HG03521 (cell line): ENCODE measurements around the gene DBNDD2.
A peak's percentile ranks its signal among the peaks of the same experiment; 100 is the strongest.

Source experiments
- ATAC-seq: cut with Tn5 transposase; IDR thresholded peaks from one replicate; pipeline ENCODE4 v1.9.1; 2021; ENCODE audit warnings: mild to moderate bottlenecking, moderate library complexity; ENCODE audit not compliant: unreplicated experiment

The DBNDD2 gene, protein sequence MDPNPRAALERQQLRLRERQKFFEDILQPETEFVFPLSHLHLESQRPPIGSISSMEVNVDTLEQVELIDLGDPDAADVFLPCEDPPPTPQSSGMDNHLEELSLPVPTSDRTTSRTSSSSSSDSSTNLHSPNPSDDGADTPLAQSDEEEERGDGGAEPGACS

DNA sequence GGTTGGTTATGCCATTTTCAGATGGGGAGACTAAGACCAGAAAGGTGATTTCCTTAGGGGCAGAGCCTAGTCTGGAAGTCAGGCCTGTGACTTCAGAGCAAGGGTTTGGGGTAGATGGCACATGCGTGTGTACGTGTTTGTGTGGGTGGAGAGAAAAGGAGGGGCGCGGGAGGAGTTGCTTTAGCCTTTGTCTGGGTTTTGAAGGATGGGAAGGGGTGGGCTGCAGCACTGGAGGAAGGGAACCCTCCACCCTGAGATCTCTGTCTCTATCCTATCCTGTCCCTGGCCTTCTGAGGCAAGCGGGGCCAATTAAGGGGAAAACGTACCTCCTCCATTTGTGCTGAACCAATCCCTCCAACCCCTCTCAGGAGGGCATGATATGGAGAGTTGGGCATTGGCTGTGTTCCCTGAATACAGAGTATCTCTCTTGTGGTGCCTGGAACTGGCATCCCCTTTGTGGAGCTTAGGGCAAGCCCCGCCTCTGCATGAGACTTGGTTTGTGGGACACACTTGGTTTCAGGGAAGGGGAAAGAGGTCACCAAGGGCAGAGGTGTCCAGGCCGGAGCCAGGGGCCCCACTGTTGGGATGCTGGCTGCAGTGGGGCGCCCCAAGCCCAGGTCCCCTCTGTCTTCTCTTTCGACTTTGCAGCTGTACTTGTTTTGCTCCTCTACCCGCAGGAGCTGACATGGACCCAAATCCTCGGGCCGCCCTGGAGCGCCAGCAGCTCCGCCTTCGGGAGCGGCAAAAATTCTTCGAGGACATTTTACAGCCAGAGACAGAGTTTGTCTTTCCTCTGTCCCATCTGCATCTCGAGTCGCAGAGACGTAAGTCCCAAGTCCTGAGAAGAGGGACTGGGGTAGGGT lies at the start of gene DBNDD2:
Gene DBNDD2, plus strand, starts transcription at position 507 of the 863 bp plus-strand sequence. Its CDS starts 179 bp downstream, at position 686.
- ATAC-seq, result no peak

DNA sequence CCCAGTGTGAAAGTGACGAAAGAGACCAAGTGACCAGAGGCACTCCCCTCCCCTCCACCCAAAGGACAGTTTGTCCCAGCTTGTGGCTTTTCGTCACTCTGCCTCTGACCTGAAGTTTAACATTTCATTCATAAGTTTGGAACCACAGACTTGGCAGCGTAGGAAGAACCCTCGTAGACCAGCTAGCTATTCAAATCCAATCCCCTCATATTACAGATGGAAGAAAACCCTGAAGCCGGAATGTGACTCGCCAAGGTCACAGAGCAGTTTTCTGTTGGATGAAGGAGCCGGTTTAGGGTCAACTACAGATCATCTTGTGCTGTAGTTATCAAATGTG lies 49.1 kb upstream of the DBNDD2 start:
- no peak for ATAC-seq

DNA sequence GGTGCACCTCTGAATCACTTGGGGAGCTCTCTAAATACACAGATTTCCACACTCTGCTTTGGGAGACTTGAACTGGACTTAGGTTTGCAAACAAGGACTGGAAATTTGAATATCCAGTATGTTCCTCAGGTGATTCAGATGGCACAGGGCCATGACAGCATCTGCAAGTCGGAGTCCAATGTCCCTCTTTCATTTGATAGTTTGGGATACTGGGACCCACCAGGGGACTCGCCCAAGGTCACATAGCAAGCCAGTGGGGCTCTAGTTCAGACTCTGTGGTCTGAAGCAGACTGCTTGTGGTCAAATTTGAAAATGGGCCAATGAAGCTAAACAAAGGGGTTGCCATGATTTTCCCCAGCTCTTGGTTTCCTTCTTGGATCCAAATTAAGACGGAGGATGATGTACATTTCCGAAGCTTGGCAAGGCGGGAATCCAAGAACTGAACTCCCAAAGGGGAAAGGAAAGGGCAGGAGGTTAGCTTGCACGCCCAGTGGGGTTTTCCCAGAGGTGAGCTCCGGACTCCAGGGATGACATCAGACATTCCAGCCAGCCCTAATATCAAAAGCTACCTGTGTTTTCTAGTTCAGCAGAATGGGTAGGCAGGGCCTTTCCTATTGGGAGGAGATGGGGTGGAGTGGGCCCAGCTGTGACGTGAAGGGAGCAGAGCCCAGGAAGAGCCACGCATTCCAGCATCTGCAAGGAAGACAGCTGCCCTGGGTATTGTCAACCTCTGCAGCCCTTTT lies 48.5 kb upstream of the DBNDD2 start:
- no peak for ATAC-seq

DNA sequence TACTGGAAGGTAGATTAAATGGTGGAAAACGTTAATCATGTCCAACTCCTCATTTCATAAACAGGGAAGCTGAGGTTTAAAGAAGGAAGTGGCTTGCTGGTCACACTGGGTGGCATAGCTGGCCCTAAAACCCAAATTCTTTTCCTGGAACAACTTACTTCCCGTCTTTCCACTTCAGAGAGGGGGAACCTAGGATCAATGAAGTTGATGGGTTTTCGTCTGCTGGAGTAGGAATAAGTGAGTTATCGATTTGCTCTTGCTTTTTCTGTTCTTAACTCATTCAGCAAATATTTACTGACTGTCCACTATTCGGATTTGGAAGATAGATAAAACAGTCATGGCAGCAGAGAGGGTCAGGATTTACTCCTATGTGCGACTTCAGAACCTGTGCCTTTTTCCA lies 46.3 kb upstream of the DBNDD2 start:
- no peak for ATAC-seq

DNA sequence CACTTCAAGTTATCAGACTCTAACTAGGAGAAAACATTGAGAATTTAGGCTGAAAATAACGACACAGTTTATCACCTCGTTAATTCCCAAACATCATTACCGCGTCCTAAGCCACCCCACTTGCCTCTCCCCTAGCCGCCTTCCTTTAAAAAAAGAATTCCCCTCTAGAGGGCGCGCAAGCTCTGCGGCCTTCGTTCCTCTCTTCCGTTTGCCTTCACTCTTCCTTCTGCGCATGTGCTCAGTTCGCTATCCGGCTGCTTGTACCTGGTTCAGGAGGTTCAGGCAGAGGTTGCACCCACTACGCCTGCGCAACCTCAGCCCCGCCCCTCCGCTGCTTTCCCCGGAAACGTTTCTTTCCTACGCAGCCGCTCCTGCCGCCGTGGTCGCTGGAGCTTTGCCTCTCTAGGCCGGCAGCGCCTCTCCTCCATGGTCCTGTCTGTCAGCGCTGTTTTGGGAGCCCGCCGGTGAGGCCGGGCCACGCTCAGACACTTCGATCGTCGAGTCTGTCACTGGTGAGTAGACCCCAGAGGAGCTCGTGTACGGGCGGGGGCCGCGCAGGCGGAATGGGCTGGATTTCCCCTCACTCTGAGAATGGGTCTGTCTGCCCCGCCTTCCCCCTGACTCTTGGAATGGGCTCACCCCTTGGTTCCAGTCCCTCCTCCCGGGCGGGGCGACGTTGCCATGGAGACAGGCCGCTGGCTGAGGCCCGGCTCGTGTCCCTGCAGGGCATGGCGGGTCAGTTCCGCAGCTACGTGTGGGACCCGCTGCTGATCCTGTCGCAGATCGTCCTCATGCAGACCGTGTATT lies 45.1 kb upstream of the DBNDD2 start, which contains the start of gene SYS1:
Gene SYS1, plus strand, starts transcription at position 353 of the 807 bp plus-strand sequence. Its CDS starts 376 bp downstream, at position 729.
- ATAC-seq, result peak; percentile 87

DNA sequence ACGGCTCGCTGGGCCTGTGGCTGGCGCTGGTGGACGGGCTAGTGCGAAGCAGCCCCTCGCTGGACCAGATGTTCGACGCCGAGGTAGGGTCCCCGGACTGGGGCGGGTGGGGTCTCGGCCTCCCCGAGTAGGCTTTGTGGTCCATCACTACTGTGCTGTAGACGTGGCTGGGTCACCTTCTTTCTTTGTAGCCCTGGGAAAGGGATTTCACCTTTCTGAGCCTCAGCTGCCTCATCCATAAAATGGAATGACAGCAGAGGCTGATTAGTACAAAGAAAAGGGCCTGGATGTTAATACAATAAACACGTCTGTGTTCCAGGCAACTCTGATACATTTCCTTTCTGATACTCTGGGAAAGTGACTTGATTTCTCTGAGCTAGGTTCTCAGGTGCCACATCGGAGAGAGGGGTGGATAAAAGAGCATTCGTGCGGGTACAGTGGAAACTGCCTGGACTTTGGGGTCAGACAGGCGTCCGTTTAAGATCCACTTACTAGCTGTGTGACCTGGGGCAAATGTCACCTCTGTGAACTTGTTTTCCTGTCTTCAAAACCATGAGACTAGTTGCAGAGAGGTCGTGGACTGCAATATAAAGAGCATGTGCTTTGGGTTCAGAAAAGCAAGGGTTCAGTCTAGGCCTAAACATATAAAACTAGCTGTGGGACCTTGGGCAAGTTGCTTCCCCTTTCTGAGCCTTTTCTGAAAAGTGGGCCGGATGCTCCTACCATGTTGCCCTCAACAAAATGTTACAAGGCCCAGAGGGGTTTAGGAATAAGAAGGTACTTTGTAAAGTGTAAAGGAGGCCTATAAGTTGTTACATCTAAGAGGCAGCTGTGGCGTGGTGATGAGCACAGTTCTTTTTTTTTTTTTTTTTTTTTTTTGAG lies 44.2 kb upstream of the DBNDD2 start:
- ATAC-seq, result no peak

DNA sequence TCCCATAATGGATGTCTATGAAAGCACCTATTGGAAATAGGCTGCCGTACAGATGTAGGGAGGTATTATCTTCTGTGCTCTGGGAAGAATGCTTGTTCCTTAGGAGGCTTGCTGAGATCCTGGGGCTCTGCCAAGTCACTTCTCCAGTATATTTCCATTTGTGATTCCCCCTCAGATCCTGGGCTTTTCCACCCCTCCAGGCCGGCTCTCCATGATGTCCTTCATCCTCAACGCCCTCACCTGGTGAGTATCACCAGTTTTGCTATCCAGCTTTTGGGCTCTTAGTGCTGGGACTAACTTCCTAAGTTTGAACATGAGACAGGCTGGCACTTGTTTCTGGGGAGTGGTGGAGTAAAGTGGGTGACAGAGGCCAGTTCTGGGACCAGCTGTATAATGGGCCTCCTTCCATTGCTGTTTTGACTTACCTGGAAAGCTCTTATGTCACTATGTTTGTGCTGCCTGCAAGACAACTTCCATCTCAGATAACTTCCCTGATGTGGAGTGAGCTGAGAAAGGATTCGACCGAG lies 42.6 kb upstream of the DBNDD2 start:
- ATAC-seq, result no peak

DNA sequence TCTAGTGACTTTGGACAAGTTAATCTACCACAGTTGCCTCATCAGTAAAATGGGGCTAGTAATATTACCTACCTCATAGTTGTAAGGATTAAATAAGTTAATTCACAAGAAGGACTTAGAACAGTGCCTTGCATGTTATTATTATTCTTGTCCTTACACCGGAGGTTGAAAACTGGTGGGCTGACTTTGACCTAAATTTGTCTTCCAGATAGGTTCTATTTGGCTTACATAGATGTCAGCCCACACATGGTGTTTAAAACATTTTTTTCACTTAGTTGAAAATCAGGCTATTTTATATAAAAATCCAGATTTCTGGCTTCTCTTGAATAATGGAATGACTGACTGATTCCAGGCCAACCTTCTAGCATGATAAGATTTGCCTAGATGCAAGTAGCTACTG lies 41.9 kb upstream of the DBNDD2 start:
- no peak for ATAC-seq

DNA sequence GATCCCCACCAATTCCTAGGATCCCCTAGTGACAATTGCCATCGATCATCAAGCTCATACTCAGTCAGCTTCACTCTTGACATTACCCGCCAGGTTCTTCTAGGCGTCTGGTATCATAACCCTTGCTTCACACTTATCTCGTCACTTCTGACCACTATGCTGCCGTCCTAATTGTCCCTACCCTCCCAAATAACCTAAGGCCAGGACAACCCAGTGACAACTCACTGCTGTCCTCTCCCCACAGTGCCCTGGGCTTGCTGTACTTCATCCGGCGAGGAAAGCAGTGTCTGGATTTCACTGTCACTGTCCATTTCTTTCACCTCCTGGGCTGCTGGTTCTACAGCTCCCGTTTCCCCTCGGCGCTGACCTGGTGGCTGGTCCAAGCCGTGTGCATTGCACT lies 41.5 kb upstream of the DBNDD2 start:
- ATAC-seq, result no peak

DNA sequence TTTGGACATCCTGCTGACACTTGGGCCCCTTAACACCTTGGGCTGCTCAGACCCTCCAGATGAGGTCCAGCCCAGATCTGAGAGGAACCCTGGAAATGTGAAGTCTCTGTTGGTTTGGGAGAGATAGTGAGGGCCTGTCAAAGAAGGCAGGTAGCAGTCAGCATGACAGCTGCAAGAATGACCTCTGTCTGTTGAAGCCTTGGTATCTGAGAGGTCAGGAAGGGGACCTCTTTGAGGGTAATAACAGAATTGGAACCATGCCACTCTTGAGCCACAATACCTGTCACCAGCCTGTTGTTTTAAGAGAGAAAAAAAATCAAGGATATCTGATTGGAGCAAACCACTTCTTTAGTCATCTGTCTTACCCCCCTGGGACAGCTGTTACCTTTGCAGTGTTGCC lies 41.0 kb upstream of the DBNDD2 start:
- ATAC-seq, result no peak

DNA sequence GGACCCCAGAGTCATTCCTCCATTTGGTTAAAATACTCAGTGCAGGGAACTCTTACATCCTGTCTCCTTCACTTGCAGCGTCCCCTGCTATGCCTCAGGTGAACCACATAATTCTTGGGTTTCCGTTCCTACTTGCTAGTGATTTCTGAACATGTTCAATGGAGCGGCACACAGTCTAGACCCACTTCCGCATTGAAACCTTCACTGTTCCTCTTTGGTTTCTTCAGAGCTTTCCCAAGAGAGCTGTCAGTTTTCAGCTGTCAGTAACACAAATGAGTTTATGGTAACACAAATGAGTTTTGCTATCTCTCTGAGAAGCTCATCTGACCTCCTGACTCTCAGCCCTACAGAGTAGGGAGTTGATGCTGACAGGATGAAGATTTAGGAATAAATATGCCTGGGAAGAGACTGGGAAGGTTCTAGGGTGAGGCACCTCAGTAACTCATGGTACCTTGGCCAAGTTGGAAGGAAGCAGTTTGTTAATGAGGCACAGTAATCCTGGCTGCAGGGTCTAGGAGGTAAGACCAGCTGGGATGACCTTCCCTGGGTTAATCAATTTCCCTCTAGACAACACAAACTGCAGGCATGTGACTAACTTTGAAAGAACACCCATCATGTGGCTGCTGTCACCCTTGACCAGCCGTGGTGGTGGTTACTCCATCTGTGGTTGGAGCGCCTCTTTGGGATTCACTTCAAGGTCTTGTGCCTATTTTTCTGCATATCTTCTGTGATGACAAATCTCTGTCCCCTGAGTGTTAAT lies 39.7 kb upstream of the DBNDD2 start:
- peak; percentile 75 for ATAC-seq

DNA sequence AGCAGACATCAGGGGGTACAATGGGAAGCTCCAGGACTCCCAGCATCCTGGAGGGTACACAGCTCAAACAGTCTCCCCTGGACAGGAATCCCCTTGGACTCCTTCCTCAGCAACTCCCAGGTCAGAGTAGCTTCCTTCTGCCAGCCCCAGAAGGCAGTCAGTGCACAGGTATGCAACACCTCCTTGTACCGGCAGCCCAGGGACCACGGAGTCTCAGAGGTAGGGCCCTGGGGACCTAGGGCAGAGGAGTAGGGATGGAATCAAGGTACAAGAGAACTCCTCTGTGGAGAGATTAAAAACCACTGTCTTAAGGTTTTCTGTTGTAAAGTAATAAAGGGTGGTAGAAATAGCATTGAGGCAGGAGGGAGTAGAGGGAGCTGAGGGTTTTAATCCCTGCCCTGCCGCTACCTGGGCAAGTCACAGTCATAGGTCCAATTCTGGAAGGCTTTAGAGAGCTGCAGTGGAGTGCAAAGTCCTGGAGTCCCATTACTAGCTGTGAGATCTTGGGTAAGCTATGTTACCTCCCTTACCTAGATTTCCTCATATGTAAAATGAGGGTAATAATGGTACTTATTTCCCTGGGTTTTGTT lies 37.4 kb upstream of the DBNDD2 start:
- ATAC-seq, result no peak

DNA sequence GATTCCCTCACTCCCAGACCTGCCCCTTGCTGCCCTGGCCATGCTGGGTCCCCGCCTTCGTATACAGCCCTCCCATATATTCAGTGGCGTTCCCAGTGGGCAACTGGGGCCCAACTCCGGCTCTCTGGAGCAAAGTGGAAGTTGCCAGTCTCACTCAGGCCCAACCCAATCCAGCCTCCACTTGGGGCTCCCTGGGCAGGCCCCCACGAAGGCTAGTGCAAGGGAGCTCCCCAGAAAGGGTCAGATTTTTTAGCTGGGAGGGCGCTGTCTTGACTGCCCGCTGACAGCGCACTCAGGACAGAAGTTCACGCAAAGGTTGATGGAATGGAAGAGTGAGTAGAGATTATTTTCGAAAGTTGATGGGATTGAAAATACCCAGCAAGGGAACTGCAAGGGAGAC lies 35.8 kb upstream of the DBNDD2 start:
- no peak for ATAC-seq

DNA sequence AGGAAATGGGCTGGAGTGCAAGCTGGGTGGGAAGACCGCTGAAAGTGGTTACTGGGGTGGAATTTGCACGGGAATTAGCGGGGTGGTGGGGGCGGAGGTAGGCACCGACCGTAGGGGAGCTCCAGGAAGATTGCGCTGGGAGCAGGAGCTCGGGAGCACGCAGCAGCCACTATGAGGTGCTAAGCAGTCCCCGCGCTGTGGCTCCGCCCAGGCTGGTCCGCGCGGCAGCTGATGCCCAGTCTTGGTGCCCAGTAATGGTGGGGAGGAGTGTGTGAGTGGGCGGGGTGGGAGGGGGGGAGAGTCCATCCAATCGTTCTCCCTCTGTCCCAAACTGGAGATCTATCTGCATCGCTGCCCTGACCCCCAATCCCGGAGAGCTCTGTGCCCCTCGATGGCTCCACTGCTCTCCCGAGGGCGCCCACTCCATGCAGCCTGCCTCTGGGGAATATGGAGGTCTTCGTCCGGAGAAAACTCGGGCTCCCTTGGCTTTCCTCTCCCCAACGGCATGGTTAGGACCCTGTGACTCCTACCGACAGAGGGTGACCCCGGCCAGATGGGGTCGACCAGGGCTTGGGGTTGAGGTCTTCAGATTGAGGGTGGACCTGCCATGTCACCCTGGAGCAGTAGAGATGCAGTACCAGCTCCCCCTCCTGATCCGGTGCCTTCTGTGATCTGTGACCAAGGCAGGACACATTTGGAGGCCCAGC lies 35.3 kb upstream of the DBNDD2 start:
- ATAC-seq, result no peak

DNA sequence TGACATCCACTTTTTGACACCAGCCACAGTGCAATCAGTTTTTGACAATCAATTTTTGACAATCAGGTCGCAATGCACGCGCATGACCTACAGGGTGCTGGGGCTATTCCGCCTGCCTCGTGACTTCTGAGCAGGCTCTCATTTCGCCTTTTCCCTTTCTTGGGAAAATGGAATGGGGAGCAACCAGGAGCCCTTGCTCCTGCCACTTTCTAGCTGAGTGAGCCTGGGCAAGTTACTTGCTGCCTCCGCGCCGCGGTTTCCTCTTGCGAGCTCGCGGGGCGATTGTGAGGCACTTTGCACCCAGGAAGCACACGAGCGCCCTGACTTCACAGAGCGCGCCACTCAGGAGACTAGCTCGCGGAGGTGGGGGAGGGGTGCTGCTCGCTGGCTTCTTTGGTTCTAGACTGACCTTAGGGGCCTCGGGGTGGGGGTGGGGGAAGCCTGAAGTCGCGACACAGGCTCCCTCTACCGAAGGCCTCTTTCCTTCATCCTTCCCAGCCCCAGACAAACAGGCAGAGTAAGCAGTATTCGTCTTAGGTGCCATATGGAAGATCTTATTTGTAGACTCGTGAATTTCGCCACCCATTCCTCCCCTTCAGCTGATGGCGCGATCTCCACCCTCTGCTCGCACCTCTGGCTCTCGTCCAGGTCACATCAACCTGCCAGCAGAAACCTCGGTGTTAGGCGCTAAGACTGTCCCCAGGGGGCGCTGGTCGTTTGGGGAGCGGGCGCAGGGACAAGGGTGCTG lies 34.6 kb upstream of the DBNDD2 start:
- ATAC-seq, result no peak

DNA sequence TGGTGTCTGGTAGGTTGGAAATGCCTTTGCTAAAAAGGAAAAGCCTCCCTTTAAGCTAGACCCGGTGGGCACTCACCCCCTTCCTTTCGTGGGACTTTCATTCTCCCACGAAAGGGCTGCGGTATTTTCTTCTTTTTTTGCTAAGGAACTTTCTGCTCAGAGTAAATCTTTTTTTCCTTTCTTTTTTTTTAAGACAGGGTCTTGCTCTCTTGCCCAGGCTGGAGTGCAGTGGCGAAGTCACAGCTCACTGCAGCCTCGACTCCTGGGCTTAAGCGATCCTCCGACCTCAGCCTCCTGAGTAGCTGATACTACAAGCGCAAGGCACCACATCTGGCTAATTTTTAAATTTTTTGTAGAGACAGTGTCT lies 34.0 kb upstream of the DBNDD2 start:
- ATAC-seq, result no peak

DNA sequence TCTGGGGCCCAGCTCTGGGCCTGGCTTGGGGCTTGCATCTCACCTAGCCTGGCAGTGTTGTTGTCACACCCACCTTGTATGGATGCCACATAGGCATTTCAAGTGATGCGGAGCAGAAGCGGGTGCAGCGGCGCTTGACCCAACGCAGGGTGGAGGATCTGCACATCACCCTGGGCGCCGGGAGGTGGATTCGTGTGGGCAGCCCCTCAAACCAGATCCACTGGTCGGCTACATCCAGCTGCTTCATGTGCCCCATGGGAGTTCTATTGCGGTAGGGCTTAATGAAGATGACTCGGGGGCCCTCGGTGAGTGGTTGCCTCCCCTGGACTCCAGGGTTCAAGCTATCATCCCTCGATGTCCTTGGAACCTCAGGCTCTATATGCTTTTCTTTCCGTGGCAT lies 33.1 kb upstream of the DBNDD2 start:
- no peak for ATAC-seq
